Activated CD4-positive, alpha-beta T cell treated with anti-CD3 and anti-CD28 coated beads, Interleukin-2, Interleukin-4, amounts not matched to agents 100 ng/mL and 50 ng/mL, durations not matched to agents 16 hours and 8 hours (primary cell): ENCODE results near the gene CEP128.

ENCODE experiments used
- DNase-seq: peaks from one replicate; pipeline ENCODE4 v3.0.0-alpha.2; 2020; ENCODE audit warnings: low spot score

The CEP128 gene

GRCh38 chr14:80901260-80901659, 40.3 kb downstream of the CEP128 start:
- no peak for DNase-seq

GRCh38 chr14:80872645-80873044, 68.9 kb downstream of the CEP128 start:
- no peak for DNase-seq

- DNase-seq, result no peak
Observed at GRCh38 chr14:80868260-80868659, 73.3 kb downstream of the CEP128 start.

GRCh38 chr14:80867798-80868197, 73.7 kb downstream of the CEP128 start:
- no peak for DNase-seq

GRCh38 chr14:80867091-80867490, 74.4 kb downstream of the CEP128 start:
- DNase-seq, result no peak

- DNase-seq, result no peak
Observed at GRCh38 chr14:80865565-80865964, 76.0 kb downstream of the CEP128 start.

- no peak for DNase-seq
Observed at GRCh38 chr14:80862983-80863382, 78.6 kb downstream of the CEP128 start.

GRCh38 chr14:80862541-80862940, 79.0 kb downstream of the CEP128 start:
- DNase-seq, result no peak

- DNase-seq, result peak; percentile 35
Observed at GRCh38 chr14:80850197-80850814, 91.2 kb downstream of the CEP128 start.

- DNase-seq, result no peak
Observed at GRCh38 chr14:80847070-80847469, 94.5 kb downstream of the CEP128 start.

GRCh38 chr14:80845856-80846255, 95.7 kb downstream of the CEP128 start:
- no peak for DNase-seq

GRCh38 chr14:80844872-80845271, 96.7 kb downstream of the CEP128 start:
- DNase-seq, result no peak

- DNase-seq, result no peak
Observed at GRCh38 chr14:80839743-80840142, 101.8 kb downstream of the CEP128 start.

- DNase-seq, result no peak
Observed at GRCh38 chr14:80809663-80810062, 131.9 kb downstream of the CEP128 start.

- DNase-seq, result no peak
Observed at GRCh38 chr14:80805136-80805535, 136.4 kb downstream of the CEP128 start.

GRCh38 chr14:80798878-80799277, 142.7 kb downstream of the CEP128 start:
- DNase-seq, result peak; percentile 24

- no peak for DNase-seq
Observed at GRCh38 chr14:80798211-80798610, 143.3 kb downstream of the CEP128 start.

- no peak for DNase-seq
Observed at GRCh38 chr14:80792771-80793170, 148.8 kb downstream of the CEP128 start.

- DNase-seq, result no peak
Observed at GRCh38 chr14:80787876-80788275, 153.7 kb downstream of the CEP128 start.

- DNase-seq, result no peak
Observed at GRCh38 chr14:80784820-80785219, 156.7 kb downstream of the CEP128 start.

- DNase-seq, result no peak
Observed at GRCh38 chr14:80781972-80782367, 159.6 kb downstream of the CEP128 start.

- no peak for DNase-seq
Observed at GRCh38 chr14:80780500-80780899, 161.0 kb downstream of the CEP128 start.

GRCh38 chr14:80776657-80777056, 164.9 kb downstream of the CEP128 start:
- no peak for DNase-seq

GRCh38 chr14:80776186-80776585, 165.4 kb downstream of the CEP128 start:
- no peak for DNase-seq

- DNase-seq, result no peak
Observed at GRCh38 chr14:80772504-80772903, 169.0 kb downstream of the CEP128 start.
